ENCODE results near the gene MICAL3. TPM values are rescaled to one million over a fixed set of nuclear protein-coding genes. Genes with fewer than 3 reads are reported as not detected.

The MICAL3 gene
- total RNA-seq, 2 donors from 2014 or later, result 33.6 to 34.0 TPM

- TF ChIP-seq, protein P1, sequence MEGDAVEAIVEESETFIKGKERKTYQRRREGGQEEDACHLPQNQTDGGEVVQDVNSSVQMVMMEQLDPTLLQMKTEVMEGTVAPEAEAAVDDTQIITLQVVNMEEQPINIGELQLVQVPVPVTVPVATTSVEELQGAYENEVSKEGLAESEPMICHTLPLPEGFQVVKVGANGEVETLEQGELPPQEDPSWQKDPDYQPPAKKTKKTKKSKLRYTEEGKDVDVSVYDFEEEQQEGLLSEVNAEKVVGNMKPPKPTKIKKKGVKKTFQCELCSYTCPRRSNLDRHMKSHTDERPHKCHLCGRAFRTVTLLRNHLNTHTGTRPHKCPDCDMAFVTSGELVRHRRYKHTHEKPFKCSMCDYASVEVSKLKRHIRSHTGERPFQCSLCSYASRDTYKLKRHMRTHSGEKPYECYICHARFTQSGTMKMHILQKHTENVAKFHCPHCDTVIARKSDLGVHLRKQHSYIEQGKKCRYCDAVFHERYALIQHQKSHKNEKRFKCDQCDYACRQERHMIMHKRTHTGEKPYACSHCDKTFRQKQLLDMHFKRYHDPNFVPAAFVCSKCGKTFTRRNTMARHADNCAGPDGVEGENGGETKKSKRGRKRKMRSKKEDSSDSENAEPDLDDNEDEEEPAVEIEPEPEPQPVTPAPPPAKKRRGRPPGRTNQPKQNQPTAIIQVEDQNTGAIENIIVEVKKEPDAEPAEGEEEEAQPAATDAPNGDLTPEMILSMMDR (IDR thresholded peaks at IDR 0.05), result no peak
- TF ChIP-seq POLR2A (IDR thresholded peaks at IDR 0.05), result no peak
- DNase-seq (no peak), ATAC-seq (no peak)
- Histone ChIP-seq H3K27ac (no peak overlapping the region), H3K4me1 (peaks cover 5% of the 10 kb centered on the region), H3K9me3 (no peaks in the 10 kb centered on the region), H3K4me3 (no peak overlapping the region), H3K36me3 (replicated peaks in 1 of 2; ENCODE audit: insufficient read depth in 1 of 2, low read depth in 2 of 2) (peaks cover 0 to 23% of the 10 kb centered on the region in 2 donors), H3K27me3 (no peaks in the 10 kb centered on the region)
- intact Hi-C loops (cut with DNase I), result no loop called here
- 93 to 98% methylated on average over 4 of the region's 4 CpGs for WGBS, 2 donors
Observed at GRCh38 chr22:17890245-17890671, 134.1 kb downstream of the MICAL3 start.

- H3K9me3 ChIP-seq, result no peaks in the 10 kb centered on the region
- no peak for ATAC-seq
Observed at GRCh38 chr22:17888855-17889254, 135.5 kb downstream of the MICAL3 start.

DNA sequence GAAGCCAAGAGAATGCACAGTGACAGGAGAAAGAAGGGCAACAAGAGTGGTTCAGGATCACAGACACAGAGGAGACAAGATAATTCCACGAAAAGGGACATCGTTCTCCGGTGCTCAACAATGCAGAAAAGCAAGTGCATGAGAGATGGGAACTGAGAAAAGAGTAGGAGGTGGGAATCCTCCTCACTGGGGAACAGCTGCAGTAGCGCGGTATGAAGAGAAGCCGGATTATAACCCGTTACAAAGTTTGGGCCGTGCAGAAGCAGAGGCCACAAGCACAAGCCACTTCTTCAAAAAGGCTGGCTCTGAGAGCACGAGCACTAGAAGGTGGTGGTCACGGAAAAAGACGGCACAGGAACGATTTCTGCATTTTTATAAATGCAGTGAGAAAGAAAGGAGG lies 135.9 kb downstream of the MICAL3 start:
- no peak for ATAC-seq

More at GRCh38 chr22:17888855-17889254, 135.5 kb downstream of the MICAL3 start:
- Histone ChIP-seq H3K27me3 (no peaks in the 10 kb centered on the region), H3K4me1 (peaks cover 5% of the 10 kb centered on the region), H3K36me3 (replicated peaks in 1 of 2; ENCODE audit: insufficient read depth in 1 of 2, low read depth in 2 of 2) (peaks cover 0 to 19% of the 10 kb centered on the region in 2 donors), H3K27ac (no peak overlapping the region), H3K4me3 (no peak overlapping the region)
- intact Hi-C loops (cut with DNase I), result no loop called here
- DNase-seq, result no peak
- 72 to 81% methylated on average over 7 of the region's 7 CpGs for whole genome bisulfite sequencing, 2 donors
- TF ChIP-seq POLR2A (IDR thresholded peaks at IDR 0.05), result no peak
- TF ChIP-seq, protein P1 (IDR thresholded peaks at IDR 0.05), result no peak

GRCh38 chr22:17884893-17885292 lies 139.5 kb downstream of the MICAL3 start:
- no peak for TF ChIP-seq POLR2A (IDR thresholded peaks at IDR 0.05)
- TF ChIP-seq, protein P1 (IDR thresholded peaks at IDR 0.05), result no peak
- Histone ChIP-seq H3K4me3 (no peak overlapping the region), H3K27me3 (no peaks in the 10 kb centered on the region), H3K9me3 (no peaks in the 10 kb centered on the region), H3K4me1 (no peaks in the 10 kb centered on the region), H3K27ac (no peak overlapping the region), H3K36me3 (replicated peaks in 1 of 2; ENCODE audit: insufficient read depth in 1 of 2, low read depth in 2 of 2) (peaks cover 0 to 20% of the 10 kb centered on the region in 2 donors)
- 85 to 86% methylated on average over 8 of the region's 8 CpGs for WGBS, 2 donors
- DNase-seq (no peak), ATAC-seq (no peak)
- intact Hi-C loops (cut with DNase I), result no loop called here

More for the DNA sequence above, 135.9 kb downstream of the MICAL3 start:
- peaks cover 5% of the 10 kb centered on the region for H3K4me1 ChIP-seq
- 91 to 92% methylated on average over 12 of the region's 12 CpGs for WGBS, 2 donors
- no peaks in the 10 kb centered on the region for H3K27me3 ChIP-seq
- no peak overlapping the region for H3K4me3 ChIP-seq
- intact Hi-C loops (cut with DNase I), result no loop called here
- TF ChIP-seq, protein P1 (IDR thresholded peaks at IDR 0.05), result no peak
- TF ChIP-seq POLR2A (IDR thresholded peaks at IDR 0.05), result no peak
- H3K36me3 ChIP-seq (replicated peaks in 1 of 2; ENCODE audit: insufficient read depth in 1 of 2, low read depth in 2 of 2), result peaks cover 0 to 16% of the 10 kb centered on the region in 2 donors
- H3K9me3 ChIP-seq, result no peaks in the 10 kb centered on the region
- no peak for DNase-seq
- H3K27ac ChIP-seq, result no peak overlapping the region

DNA sequence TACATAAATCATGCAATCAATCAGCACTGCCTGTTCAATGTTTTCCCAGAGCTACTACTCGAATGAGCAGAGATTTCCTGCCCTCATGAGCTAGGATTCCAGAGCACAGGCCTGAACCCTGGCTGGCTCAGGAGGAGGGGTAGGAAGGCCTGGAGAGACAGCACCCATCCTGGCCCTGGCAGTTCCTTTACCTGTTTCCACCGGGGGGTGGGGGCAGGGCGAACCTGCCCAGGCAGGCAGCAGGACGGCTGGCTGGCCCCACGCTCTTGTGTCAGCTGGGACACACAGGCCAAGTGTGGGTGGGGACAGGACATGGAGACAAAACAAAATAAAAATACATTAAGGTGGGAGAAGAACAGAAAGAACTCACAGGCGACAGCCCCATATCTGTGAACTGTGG lies 140.3 kb downstream of the MICAL3 start:
- H3K9me3 ChIP-seq, result no peaks in the 10 kb centered on the region
- H3K36me3 ChIP-seq (replicated peaks in 1 of 2; ENCODE audit: insufficient read depth in 1 of 2, low read depth in 2 of 2), result peaks cover under 1 to 20% of the 10 kb centered on the region in 2 donors
- TF ChIP-seq, protein P1 (IDR thresholded peaks at IDR 0.05), result no peak
- TF ChIP-seq POLR2A (IDR thresholded peaks at IDR 0.05), result no peak
- DNase-seq (no peak), ATAC-seq (no peak)
- H3K27ac ChIP-seq, result peak overlapping the region in 1 of 4 donors; percentile 23
- no peaks in the 10 kb centered on the region for H3K27me3 ChIP-seq
- intact Hi-C loops (cut with DNase I), result no loop called here
- H3K4me3 ChIP-seq, result no peak overlapping the region
- H3K4me1 ChIP-seq, result no peaks in the 10 kb centered on the region
- 49 to 61% methylated on average over 5 to 6 of the region's 6 CpGs for WGBS, 2 donors
